ENCODE results near the gene TMA7.

TMA7 gene

DNA sequence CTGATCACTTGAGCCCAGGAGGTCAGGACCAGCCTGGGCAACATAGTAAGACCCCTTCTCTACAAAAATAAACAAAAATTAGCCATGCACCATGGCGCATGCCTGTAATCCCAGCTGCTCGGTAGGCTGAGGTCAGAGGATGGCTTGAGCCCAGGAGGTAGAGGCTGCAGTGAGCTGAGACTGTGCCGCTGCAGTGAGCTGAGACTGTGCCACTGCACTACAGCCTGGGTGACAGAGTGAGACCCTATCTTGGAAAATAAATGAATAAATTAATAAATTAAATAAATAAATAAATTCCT, 53.1 kb downstream of the TMA7 start:
- no peak for TF ChIP-seq SIN3A (IDR thresholded peaks at IDR 0.05; ENCODE audit: borderline replicate concordance, insufficient read depth, low read length)
- TF ChIP-seq FOXP2 (optimal IDR thresholded peaks at IDR 0.05; ENCODE audit: borderline replicate concordance, extremely low read depth, extremely low read length, insufficient read depth), result no peak
- no peak for TF ChIP-seq TAF1 (IDR thresholded peaks at IDR 0.05; ENCODE audit: borderline replicate concordance, insufficient read depth, low read length)
- TF ChIP-seq REST (IDR thresholded peaks at IDR 0.05; ENCODE audit: insufficient read depth in 1 of 2, low read depth in 2 of 2, low read length in 2 of 2), result no peak

Data from PFSK-1 (cell line).